ENCODE measurements around the gene FBLN1.

DNA sequence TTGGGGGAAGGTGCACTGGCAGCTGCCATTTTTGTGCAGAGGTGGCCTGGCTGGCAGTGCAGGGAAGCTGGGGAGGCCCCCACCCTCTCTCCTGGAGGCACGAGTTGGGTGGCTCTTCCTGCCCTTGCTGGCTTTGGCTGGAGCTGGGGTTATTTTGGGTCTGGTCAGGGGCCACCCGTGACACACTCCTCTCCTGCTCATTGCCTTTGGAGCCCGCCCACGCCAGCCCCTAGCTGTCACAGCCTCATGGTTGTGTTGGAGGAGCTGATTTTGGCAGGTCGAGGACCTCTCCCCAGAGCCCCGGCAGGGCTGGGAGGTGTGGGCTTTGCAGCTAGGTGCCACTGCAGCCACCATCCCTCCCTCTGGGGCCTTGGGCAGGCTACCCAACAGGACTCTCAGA lies 21.5 kb downstream of the FBLN1 start:
- no peak for TF ChIP-seq CTCF (conservative IDR thresholded peaks at IDR 0.05)
- no peak for TF ChIP-seq ZFX (IDR thresholded peaks at IDR 0.05)

All from C4-2B (cell line).